ENCODE results near the gene SSBP4. TPM values are rescaled to one million over a fixed set of nuclear protein-coding genes. Genes with fewer than 3 reads are reported as not detected.
A peak's percentile ranks its signal among the peaks of the same experiment; 100 is the strongest.

Gene SSBP4
- total and polyA plus RNA-seq, 4 donors, result 4.0 to 19.0 (median 11.5) TPM

DNA sequence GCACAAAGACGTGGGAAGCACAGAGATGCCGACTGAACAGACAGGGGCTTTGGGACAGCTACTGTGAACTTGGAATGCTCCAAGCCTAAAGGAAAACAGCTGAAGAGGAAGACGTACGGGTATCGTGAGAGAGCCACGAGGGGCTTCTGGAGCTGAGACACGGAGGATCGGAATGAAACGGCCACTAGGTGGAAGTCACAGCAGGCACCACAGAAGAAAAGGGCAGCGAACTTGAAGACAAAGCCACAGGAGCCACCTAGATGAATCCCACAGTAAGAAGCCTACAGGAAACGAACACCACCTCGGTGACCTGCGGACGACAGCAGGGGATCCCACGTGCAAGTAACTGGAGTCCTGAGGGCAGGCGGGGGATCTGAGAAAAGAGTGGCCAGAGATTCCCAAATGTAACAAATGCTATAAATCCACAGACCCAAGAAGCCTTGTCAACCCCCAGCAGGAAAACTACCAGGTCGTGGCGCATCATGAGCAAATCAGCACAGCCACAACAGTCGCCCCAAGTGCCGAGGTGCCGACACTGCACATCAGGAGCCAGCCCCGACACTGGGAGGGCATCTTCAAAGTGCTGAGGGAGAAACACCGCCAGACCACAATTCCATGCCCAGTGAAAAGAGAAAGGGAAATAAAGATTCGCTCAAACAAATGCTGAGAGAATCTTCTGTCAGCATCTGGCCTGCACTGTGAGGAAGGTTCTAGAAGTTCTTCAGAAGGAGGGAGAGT, 58.0 kb downstream of the SSBP4 start:
- Histone ChIP-seq H3K9me3 (ENCODE audit: control insufficient read depth in 4 of 4, low read length in 3 of 4) (no peaks in the 10 kb centered on the region), H3K27me3 (ENCODE audit: control insufficient read depth in 4 of 4, insufficient read depth in 4 of 4, low read length in 3 of 4) (no peaks in the 10 kb centered on the region), H3K36me3 (ENCODE audit: control insufficient read depth in 4 of 4, insufficient read depth in 3 of 4, low read depth in 1 of 4, low read length in 3 of 4) (peaks cover 0 to 2% (median 0%) of the 10 kb centered on the region in 4 donors), H3K4me1 (ENCODE audit: control insufficient read depth in 4 of 4, insufficient read depth in 4 of 4, low read length in 3 of 4) (peaks cover 10 to 49% (median 30%) of the 10 kb centered on the region in 4 donors), H3K9ac (ENCODE audit: low read depth in 1 of 2, low read length in 2 of 2) (no peak overlapping the region), H3K27ac (ENCODE audit: low read depth in 1 of 2, low read length in 2 of 2) (peak overlapping the region; percentile 85 to 93), H3K4me3 (ENCODE audit: low read depth in 1 of 3, low read length in 3 of 3) (no peak overlapping the region)
- no peak for TF ChIP-seq JUND (IDR thresholded peaks at IDR 0.05)
- no peak for TF ChIP-seq GABPA (IDR thresholded peaks at IDR 0.05 in 1 of 2, conservative IDR thresholded peaks at IDR 0.05 in 1 of 2)
- TF ChIP-seq FOXA2 (IDR thresholded peaks at IDR 0.05), result no peak
- TF ChIP-seq MAX (IDR thresholded peaks at IDR 0.05), result no peak
- TF ChIP-seq, protein P1, sequence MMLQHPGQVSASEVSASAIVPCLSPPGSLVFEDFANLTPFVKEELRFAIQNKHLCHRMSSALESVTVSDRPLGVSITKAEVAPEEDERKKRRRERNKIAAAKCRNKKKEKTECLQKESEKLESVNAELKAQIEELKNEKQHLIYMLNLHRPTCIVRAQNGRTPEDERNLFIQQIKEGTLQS (IDR thresholded peaks at IDR 0.05), result no peak
- TF ChIP-seq YY1 (IDR thresholded peaks at IDR 0.05), result no peak
- TF ChIP-seq NR2F2 (IDR thresholded peaks at IDR 0.05), result no peak
- TF ChIP-seq, protein P2, sequence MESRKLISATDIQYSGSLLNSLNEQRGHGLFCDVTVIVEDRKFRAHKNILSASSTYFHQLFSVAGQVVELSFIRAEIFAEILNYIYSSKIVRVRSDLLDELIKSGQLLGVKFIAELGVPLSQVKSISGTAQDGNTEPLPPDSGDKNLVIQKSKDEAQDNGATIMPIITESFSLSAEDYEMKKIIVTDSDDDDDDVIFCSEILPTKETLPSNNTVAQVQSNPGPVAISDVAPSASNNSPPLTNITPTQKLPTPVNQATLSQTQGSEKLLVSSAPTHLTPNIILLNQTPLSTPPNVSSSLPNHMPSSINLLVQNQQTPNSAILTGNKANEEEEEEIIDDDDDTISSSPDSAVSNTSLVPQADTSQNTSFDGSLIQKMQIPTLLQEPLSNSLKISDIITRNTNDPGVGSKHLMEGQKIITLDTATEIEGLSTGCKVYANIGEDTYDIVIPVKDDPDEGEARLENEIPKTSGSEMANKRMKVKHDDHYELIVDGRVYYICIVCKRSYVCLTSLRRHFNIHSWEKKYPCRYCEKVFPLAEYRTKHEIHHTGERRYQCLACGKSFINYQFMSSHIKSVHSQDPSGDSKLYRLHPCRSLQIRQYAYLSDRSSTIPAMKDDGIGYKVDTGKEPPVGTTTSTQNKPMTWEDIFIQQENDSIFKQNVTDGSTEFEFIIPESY (IDR thresholded peaks at IDR 0.05), result no peak
- TF ChIP-seq EGR1 (IDR thresholded peaks at IDR 0.05; ENCODE audit: low read depth in 2 of 2), result no peak
- TF ChIP-seq TAF1 (conservative IDR thresholded peaks at IDR 0.05), result no peak
- TF ChIP-seq FOXA1 (IDR thresholded peaks at IDR 0.05), result no peak
- no peak for DNase-seq (ENCODE audit: low spot score)
- 84% methylated on average over 24 of the region's 24 CpGs for WGBS

DNA sequence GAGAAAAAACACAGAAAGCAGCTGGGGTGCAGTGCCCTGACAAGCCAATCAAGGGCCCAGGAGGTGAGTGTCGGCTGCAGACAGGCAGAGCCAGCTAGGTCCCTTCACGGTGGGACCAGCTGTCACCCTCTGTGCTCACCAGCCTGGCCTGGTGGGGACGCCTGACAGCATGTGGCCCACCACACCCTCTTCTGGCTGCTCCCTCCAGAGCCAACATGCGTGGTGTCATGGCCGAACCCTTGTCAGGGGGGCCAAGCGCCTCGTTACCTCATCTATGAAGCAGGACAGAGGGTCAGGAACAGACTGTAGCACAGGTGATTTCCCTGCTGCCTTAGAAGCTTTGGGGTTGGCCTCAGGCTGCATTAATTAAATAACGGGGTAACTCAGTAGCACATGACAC, 58.8 kb downstream of the SSBP4 start:
- Histone ChIP-seq H3K4me3 (ENCODE audit: low read depth in 1 of 3, low read length in 3 of 3) (no peak overlapping the region), H3K36me3 (ENCODE audit: control insufficient read depth in 4 of 4, insufficient read depth in 3 of 4, low read depth in 1 of 4, low read length in 3 of 4) (no peaks in the 10 kb centered on the region), H3K4me1 (ENCODE audit: control insufficient read depth in 4 of 4, insufficient read depth in 4 of 4, low read length in 3 of 4) (peaks cover 12 to 51% (median 31%) of the 10 kb centered on the region in 4 donors), H3K9ac (ENCODE audit: low read depth in 1 of 2, low read length in 2 of 2) (no peak overlapping the region), H3K9me3 (ENCODE audit: control insufficient read depth in 4 of 4, low read length in 3 of 4) (no peaks in the 10 kb centered on the region), H3K27ac (ENCODE audit: low read depth in 1 of 2, low read length in 2 of 2) (peak overlapping the region; percentile 85 to 93), H3K27me3 (ENCODE audit: control insufficient read depth in 4 of 4, insufficient read depth in 4 of 4, low read length in 3 of 4) (no peaks in the 10 kb centered on the region)
- no peak for DNase-seq (ENCODE audit: low spot score)
- TF ChIP-seq GABPA (IDR thresholded peaks at IDR 0.05 in 1 of 2, conservative IDR thresholded peaks at IDR 0.05 in 1 of 2) (no peak), HNF4G (IDR thresholded peaks at IDR 0.05) (no peak), REST (IDR thresholded peaks at IDR 0.05) (no peak), TAF1 (conservative IDR thresholded peaks at IDR 0.05) (no peak), YY1 (IDR thresholded peaks at IDR 0.05) (no peak), JUND (IDR thresholded peaks at IDR 0.05) (no peak), RXRA (IDR thresholded peaks at IDR 0.05) (no peak), NR2F2 (IDR thresholded peaks at IDR 0.05) (no peak), SP1 (IDR thresholded peaks at IDR 0.05) (no peak), FOXA2 (IDR thresholded peaks at IDR 0.05) (no peak), HNF4A (conservative IDR thresholded peaks at IDR 0.05) (no peak), RAD21 (IDR thresholded peaks at IDR 0.05) (no peak), MAX (IDR thresholded peaks at IDR 0.05) (no peak), FOXA1 (IDR thresholded peaks at IDR 0.05) (no peak), EGR1 (IDR thresholded peaks at IDR 0.05; ENCODE audit: low read depth in 2 of 2) (no peak)
- TF ChIP-seq, protein P3, sequence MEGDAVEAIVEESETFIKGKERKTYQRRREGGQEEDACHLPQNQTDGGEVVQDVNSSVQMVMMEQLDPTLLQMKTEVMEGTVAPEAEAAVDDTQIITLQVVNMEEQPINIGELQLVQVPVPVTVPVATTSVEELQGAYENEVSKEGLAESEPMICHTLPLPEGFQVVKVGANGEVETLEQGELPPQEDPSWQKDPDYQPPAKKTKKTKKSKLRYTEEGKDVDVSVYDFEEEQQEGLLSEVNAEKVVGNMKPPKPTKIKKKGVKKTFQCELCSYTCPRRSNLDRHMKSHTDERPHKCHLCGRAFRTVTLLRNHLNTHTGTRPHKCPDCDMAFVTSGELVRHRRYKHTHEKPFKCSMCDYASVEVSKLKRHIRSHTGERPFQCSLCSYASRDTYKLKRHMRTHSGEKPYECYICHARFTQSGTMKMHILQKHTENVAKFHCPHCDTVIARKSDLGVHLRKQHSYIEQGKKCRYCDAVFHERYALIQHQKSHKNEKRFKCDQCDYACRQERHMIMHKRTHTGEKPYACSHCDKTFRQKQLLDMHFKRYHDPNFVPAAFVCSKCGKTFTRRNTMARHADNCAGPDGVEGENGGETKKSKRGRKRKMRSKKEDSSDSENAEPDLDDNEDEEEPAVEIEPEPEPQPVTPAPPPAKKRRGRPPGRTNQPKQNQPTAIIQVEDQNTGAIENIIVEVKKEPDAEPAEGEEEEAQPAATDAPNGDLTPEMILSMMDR (IDR thresholded peaks at IDR 0.05; ENCODE audit: low read depth, low read length, missing input control), result no peak
- TF ChIP-seq, protein P1 (IDR thresholded peaks at IDR 0.05), result no peak
- TF ChIP-seq, protein P2 (IDR thresholded peaks at IDR 0.05), result no peak
- WGBS, result 91% methylated on average over 8 of the region's 8 CpGs
